Neural progenitor cell (in vitro differentiated cells): ENCODE data around the gene SPTBN1. TPM values are rescaled to one million over a fixed set of nuclear protein-coding genes. Genes with fewer than 3 reads are reported as not detected.

Experiments
- DNase-seq: peaks from one replicate; pipeline ENCODE4 v3.0.0-alpha.2; 2016; ENCODE audit warnings: low spot score
- H2AFZ ChIP-seq: fragments of 200-600 bp; sonication (generic); replicated peaks from 2 replicates; pipeline ENCODE4 v1.6.1; 2016; ENCODE audit warnings: antibody characterized with exemption
- H3F3A ChIP-seq: fragments of 200-600 bp; sonication (generic); 2 replicates; pipeline ENCODE4 v1.6.1; 2016; ENCODE audit warnings: antibody characterized with exemption, low read depth
- H3K27ac ChIP-seq: fragments of 200-600 bp; sonication (generic); 2 replicates; pipeline ENCODE4 v1.5.1; 2016; ENCODE audit warnings: mild to moderate bottlenecking
- H3K27me3 ChIP-seq: fragments of 200-600 bp; sonication (generic); 2 replicates; pipeline ENCODE4 v1.6.1; 2016; ENCODE audit warnings: mild to moderate bottlenecking, moderate library complexity
- H3K36me3 ChIP-seq: fragments of 200-600 bp; sonication (generic); 2 replicates; pipeline ENCODE4 v1.5.1; 2016
- H3K4me1 ChIP-seq: fragments of 200-600 bp; sonication (generic); 2 replicates; pipeline ENCODE4 v1.6.1; 2016; ENCODE audit warnings: mixed run types
- H3K4me2 ChIP-seq: fragments of 200-600 bp; sonication (generic); 2 replicates; pipeline ENCODE4 v1.6.1; 2016
- H3K4me3 ChIP-seq: fragments of 200-600 bp; sonication (generic); 2 replicates; pipeline ENCODE4 v1.5.1; 2016
- H3K79me2 ChIP-seq: fragments of 200-600 bp; sonication (generic); 2 replicates; pipeline ENCODE4 v1.6.1; 2016; ENCODE audit warnings: low read depth
- H3K9ac ChIP-seq: fragments of 200-600 bp; sonication (generic); 2 replicates; pipeline ENCODE4 v1.6.1; 2016
- H3K9me3 ChIP-seq: fragments of 200-600 bp; sonication (generic); 2 replicates; pipeline ENCODE4 v1.5.1; 2016; ENCODE audit warnings: low read depth
- H4K20me1 ChIP-seq: fragments of 200-600 bp; sonication (generic); 2 replicates; pipeline ENCODE4 v1.6.1; 2016; ENCODE audit warnings: low read depth
- H3K27ac Mint-ChIP-seq: 3 replicates; pipeline ENCODE4 v1.8.0; 2021; ENCODE audit warnings: mixed read lengths
- H3K27me3 Mint-ChIP-seq: 2 replicates; pipeline ENCODE4 v1.8.0; 2022; ENCODE audit warnings: low read depth, mild to moderate bottlenecking, inconsistent platforms, moderate library complexity, mixed read lengths; ENCODE audit not compliant: insufficient read depth
- H3K36me3 Mint-ChIP-seq: 3 replicates; pipeline ENCODE4 v1.8.0; 2021; ENCODE audit warnings: mixed read lengths
- H3K4me1 Mint-ChIP-seq: 3 replicates; pipeline ENCODE4 v1.8.0; 2021; ENCODE audit warnings: mixed read lengths
- H3K4me3 Mint-ChIP-seq: 3 replicates; pipeline ENCODE4 v1.8.0; 2021; ENCODE audit warnings: mild to moderate bottlenecking, moderate library complexity, mixed read lengths
- H3K9me3 Mint-ChIP-seq: 3 replicates; pipeline ENCODE4 v1.8.0; 2020; ENCODE audit warnings: mixed read lengths
- EZH2 ChIP-seq: fragments of 200-600 bp; sonication (generic); IDR thresholded peaks from 2 replicates; pipeline ENCODE4 v1.6.1; 2017; ENCODE audit warnings: antibody characterized with exemption, mild to moderate bottlenecking, moderate library complexity
- EZH2phosphoT487 ChIP-seq: fragments of 200-600 bp; sonication (generic); IDR thresholded peaks from 2 replicates; pipeline ENCODE4 v1.6.1; 2017; ENCODE audit warnings: antibody characterized with exemption
- total RNA-seq: library from RNA; depleted of rRNA; stranded (reverse); fragments of >200 nt; gene quantifications from 2 replicates; pipeline ENCODE4 v1.2.3, GENCODE V29; 2015; ENCODE audit warnings: low replicate concordance
- TF ChIP-seq, protein P1 (sequence below): fragments of 200-600 bp; sonication (generic); IDR thresholded peaks from 2 replicates; pipeline ENCODE4 v1.5.1; 2017; ENCODE audit warnings: antibody characterized with exemption, mild to moderate bottlenecking

Gene SPTBN1
- total RNA-seq, 1 donor from 2014 or later: 94.2 TPM

DNA sequence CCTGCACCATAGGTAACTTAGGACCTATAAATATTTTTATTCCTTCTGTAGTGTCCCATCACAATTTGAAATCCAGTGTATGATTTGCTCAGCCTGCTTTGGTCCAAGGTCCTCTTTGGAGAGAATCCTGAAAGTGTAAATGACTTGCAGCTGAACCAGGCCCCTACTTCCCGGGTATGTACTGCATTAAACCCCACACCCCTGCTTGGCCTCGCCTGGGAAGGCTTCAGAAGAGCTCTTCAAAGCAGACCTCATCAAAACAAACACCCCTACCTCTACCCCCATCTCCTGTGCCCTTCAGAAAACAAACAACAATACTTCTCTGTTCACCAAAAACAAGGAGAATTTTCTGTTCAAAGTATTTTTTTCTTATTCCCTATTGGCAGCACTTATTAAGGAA lies 9.5 kb upstream of the SPTBN1 start:
- Histone ChIP-seq H3K4me1 (no peaks in the 10 kb centered on the region), H4K20me1 (no peaks in the 10 kb centered on the region), H3K9me3 (no peaks in the 10 kb centered on the region), H3F3A (no peaks in the 10 kb centered on the region), H3K4me2 (no peak overlapping the region), H3K79me2 (no peaks in the 10 kb centered on the region), H3K27me3 (no peaks in the 10 kb centered on the region), H2AFZ (no peak overlapping the region), H3K27ac (no peak overlapping the region), H3K4me3 (no peak overlapping the region), H3K36me3 (no peaks in the 10 kb centered on the region), H3K9ac (no peak overlapping the region)
- H3K36me3 Mint-ChIP-seq: no peaks in the 10 kb centered on the region
- TF ChIP-seq, protein P1, sequence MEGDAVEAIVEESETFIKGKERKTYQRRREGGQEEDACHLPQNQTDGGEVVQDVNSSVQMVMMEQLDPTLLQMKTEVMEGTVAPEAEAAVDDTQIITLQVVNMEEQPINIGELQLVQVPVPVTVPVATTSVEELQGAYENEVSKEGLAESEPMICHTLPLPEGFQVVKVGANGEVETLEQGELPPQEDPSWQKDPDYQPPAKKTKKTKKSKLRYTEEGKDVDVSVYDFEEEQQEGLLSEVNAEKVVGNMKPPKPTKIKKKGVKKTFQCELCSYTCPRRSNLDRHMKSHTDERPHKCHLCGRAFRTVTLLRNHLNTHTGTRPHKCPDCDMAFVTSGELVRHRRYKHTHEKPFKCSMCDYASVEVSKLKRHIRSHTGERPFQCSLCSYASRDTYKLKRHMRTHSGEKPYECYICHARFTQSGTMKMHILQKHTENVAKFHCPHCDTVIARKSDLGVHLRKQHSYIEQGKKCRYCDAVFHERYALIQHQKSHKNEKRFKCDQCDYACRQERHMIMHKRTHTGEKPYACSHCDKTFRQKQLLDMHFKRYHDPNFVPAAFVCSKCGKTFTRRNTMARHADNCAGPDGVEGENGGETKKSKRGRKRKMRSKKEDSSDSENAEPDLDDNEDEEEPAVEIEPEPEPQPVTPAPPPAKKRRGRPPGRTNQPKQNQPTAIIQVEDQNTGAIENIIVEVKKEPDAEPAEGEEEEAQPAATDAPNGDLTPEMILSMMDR: no peak
- no peak for TF ChIP-seq EZH2phosphoT487
- TF ChIP-seq EZH2: no peak
- no peaks in the 10 kb centered on the region for H3K27me3 Mint-ChIP-seq
- no peak for DNase-seq
- no peak overlapping the region for H3K4me3 Mint-ChIP-seq
- H3K4me1 Mint-ChIP-seq: no peaks in the 10 kb centered on the region
- no peak overlapping the region for H3K27ac Mint-ChIP-seq
- H3K9me3 Mint-ChIP-seq: no peaks in the 10 kb centered on the region

DNA sequence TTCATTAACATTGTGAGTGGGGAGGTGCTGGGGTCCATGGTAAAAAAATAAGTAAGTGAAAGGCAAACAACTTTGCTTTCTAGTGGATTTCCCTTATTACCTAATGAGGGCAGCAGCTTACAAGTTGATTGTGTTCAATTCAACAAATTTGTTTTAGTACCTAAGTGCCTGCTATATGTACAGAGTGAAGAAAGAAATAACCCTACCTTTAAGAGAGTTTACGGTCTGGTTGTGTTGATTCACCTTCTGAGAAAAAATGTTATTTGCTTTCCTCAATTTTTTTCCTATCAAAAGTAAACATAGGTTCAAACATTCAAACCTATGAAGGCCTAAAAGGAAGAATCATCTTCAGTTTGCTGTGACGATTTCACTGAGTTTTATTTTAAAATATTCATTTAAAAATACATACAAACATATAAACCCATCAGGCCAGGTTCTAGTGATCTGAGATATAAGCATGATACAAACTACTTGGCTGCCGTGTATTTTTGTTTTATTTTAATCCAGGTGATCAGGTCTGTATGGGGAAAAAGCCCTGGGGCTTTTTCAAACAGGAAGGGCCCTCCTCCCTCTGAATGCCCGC lies 1.5 kb upstream of the SPTBN1 start:
- Mint-ChIP-seq H3K4me1 (peaks cover 25% of the 10 kb centered on the region), H3K27me3 (peaks cover 21% of the 10 kb centered on the region), H3K4me3 (peak overlapping the region; percentile 90), H3K9me3 (no peaks in the 10 kb centered on the region), H3K36me3 (no peaks in the 10 kb centered on the region), H3K27ac (no peak overlapping the region)
- H3K79me2 ChIP-seq: peaks cover 17% of the 10 kb centered on the region
- no peak overlapping the region for H3K9ac ChIP-seq
- TF ChIP-seq, protein P1: no peak
- TF ChIP-seq EZH2 (no peak), EZH2phosphoT487 (no peak)
- H3K4me2 ChIP-seq: peak overlapping the region; percentile 99
- no peaks in the 10 kb centered on the region for H3K36me3 ChIP-seq
- DNase-seq: no peak
- H3K9me3 ChIP-seq: no peaks in the 10 kb centered on the region
- peaks cover 11% of the 10 kb centered on the region for H3K4me1 ChIP-seq
- no peak overlapping the region for H3K27ac ChIP-seq
- H3F3A ChIP-seq: peaks cover 23% of the 10 kb centered on the region
- peak overlapping the region; percentile 76 for H3K4me3 ChIP-seq
- H3K27me3 ChIP-seq: peaks cover 37% of the 10 kb centered on the region
- peaks cover 20% of the 10 kb centered on the region for H4K20me1 ChIP-seq
- peak overlapping the region; percentile 75 for H2AFZ ChIP-seq

DNA sequence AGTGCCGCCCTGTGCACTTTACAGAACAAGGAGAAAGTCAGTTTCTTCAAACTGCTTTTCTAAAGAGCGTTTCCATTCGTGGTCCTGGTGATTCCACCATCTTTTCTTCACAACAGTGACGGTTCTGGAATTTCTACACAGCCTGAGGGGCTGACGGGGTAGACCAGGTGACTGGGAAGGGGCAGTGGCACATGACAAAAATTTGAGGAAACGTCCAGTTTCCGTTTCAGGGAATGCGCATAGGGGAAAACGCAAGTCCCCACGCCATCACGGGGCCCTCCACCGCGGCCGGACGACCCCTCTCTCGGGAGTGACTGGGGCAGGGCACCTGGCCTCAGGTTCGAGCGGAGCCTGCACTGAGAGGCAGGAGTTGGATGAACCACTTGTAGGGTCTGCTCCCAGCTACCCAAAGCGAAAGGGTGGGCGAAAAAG lies 980 bp upstream of the SPTBN1 start:
- H3K27ac ChIP-seq: no peak overlapping the region
- peak overlapping the region; percentile 99 for H3K4me2 ChIP-seq
- peaks cover 23% of the 10 kb centered on the region for H3F3A ChIP-seq
- no peaks in the 10 kb centered on the region for H3K9me3 Mint-ChIP-seq
- H3K79me2 ChIP-seq: peaks cover 22% of the 10 kb centered on the region
- H3K9ac ChIP-seq: no peak overlapping the region
- H3K4me1 ChIP-seq: peaks cover 11% of the 10 kb centered on the region
- no peaks in the 10 kb centered on the region for H3K9me3 ChIP-seq
- no peak overlapping the region for H3K27ac Mint-ChIP-seq
- peaks cover 25% of the 10 kb centered on the region for H3K4me1 Mint-ChIP-seq
- H3K4me3 Mint-ChIP-seq: peak overlapping the region; percentile 90
- no peaks in the 10 kb centered on the region for H3K36me3 ChIP-seq
- peak overlapping the region; percentile 76 for H3K4me3 ChIP-seq
- peak overlapping the region; percentile 75 for H2AFZ ChIP-seq
- H3K27me3 ChIP-seq: peaks cover 37% of the 10 kb centered on the region
- H3K27me3 Mint-ChIP-seq: peaks cover 21% of the 10 kb centered on the region
- TF ChIP-seq, protein P1: no peak
- no peak for TF ChIP-seq EZH2phosphoT487
- no peak for TF ChIP-seq EZH2
- H3K36me3 Mint-ChIP-seq: no peaks in the 10 kb centered on the region
- peak; percentile 31 for DNase-seq
- H4K20me1 ChIP-seq: peaks cover 23% of the 10 kb centered on the region
